Measurements from ENCODE around the gene DCX.

DNA sequence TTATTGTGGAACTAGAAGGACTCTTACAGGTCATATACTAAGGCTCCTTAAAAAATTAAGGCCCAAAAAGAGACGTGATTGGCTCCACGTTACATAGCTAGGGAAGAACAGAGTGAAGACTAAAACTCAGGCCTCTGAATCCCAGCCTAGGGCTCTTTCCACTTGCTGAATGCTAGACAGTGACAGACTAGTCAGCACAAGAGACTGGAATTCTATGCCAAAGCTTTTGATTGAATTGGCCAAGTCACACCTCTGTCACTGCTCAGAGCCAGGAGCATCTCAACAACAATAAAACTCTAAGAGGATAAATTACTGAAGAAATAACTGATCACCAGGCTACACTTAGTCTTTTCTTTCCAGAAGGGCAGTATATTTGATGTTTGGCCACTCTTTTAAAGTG, 16.8 kb downstream of the DCX start:
- TF ChIP-seq EZH2 (IDR thresholded peaks at IDR 0.05; ENCODE audit: insufficient read depth, poor library complexity, severe bottlenecking) (no peak), EZH2phosphoT487 (IDR thresholded peaks at IDR 0.05; ENCODE audit: insufficient read depth, low read depth) (no peak)
